Ishikawa (cell line): ENCODE data around the gene ICA1.

Experiments
- CEBPB ChIP-seq: IDR thresholded peaks from 2 replicates; pipeline ENCODE4 v1.6.1; 2012
- CREB1 ChIP-seq: IDR thresholded peaks from 2 replicates; pipeline ENCODE4 v1.6.1; 2012; ENCODE audit warnings: low read depth
- EGR1 ChIP-seq: IDR thresholded peaks from 2 replicates; pipeline ENCODE4 v1.6.1; 2012
- EP300 ChIP-seq: IDR thresholded peaks from 2 replicates; pipeline ENCODE4 v1.6.1; 2012; ENCODE audit warnings: borderline replicate concordance
- FOXM1 ChIP-seq: IDR thresholded peaks from 2 replicates; pipeline ENCODE4 v1.6.1; 2012; ENCODE audit warnings: low read depth, borderline replicate concordance
- MAX ChIP-seq: IDR thresholded peaks from 2 replicates; pipeline ENCODE4 v1.6.1; 2012
- NFIC ChIP-seq: IDR thresholded peaks from 2 replicates; pipeline ENCODE4 v1.6.1; 2012
- RAD21 ChIP-seq: IDR thresholded peaks from 2 replicates; pipeline ENCODE4 v1.6.1; 2012; ENCODE audit warnings: low read depth
- REST ChIP-seq: IDR thresholded peaks from 2 replicates; pipeline ENCODE4 v1.6.1; 2012; ENCODE audit warnings: low read depth, mild to moderate bottlenecking
- TAF1 ChIP-seq: IDR thresholded peaks from 2 replicates; pipeline ENCODE4 v1.6.1; 2012; ENCODE audit warnings: low read depth, mild to moderate bottlenecking
- TCF12 ChIP-seq: IDR thresholded peaks from 2 replicates; pipeline ENCODE4 v1.6.1; 2012; ENCODE audit warnings: low read depth
- TEAD4 ChIP-seq: IDR thresholded peaks from 2 replicates; pipeline ENCODE4 v1.6.1; 2012
- USF1 ChIP-seq: IDR thresholded peaks from 2 replicates; pipeline ENCODE4 v1.6.1; 2012
- YY1 ChIP-seq: IDR thresholded peaks from 2 replicates; pipeline ENCODE4 v1.6.1; 2012; ENCODE audit warnings: low read depth
- ZBTB7A ChIP-seq: IDR thresholded peaks from 2 replicates; pipeline ENCODE4 v1.6.1; 2012; ENCODE audit warnings: low read depth

ICA1 gene

GRCh38 chr7:8255680-8256655 is 6.0 kb downstream of the ICA1 start:
- TF ChIP-seq EP300 (no peak), ZBTB7A (no peak), REST (no peak), RAD21 (no peak), TAF1 (no peak), NFIC (no peak)

- TF ChIP-seq EP300 (no peak), MAX (no peak), TAF1 (no peak), TCF12 (no peak)
These were observed 7.3 kb downstream of the ICA1 start for GRCh38 chr7:8254667-8255066.

GRCh38 chr7:8254215-8254614 is 7.8 kb downstream of the ICA1 start:
- TF ChIP-seq CEBPB (no peak), MAX (no peak), TAF1 (no peak), TCF12 (no peak), FOXM1 (no peak), REST (no peak), RAD21 (no peak), YY1 (no peak), EP300 (no peak), EGR1 (no peak), ZBTB7A (no peak), NFIC (no peak), TEAD4 (no peak), CREB1 (no peak), USF1 (no peak)

GRCh38 chr7:8251195-8251594 is 10.8 kb downstream of the ICA1 start:
- no peak for TF ChIP-seq CEBPB
- no peak for TF ChIP-seq TEAD4
- no peak for TF ChIP-seq YY1
- TF ChIP-seq FOXM1 = no peak
- no peak for TF ChIP-seq RAD21
- no peak for TF ChIP-seq TCF12
- no peak for TF ChIP-seq EGR1
- no peak for TF ChIP-seq ZBTB7A
- no peak for TF ChIP-seq EP300
- TF ChIP-seq CREB1 = no peak
- no peak for TF ChIP-seq NFIC
- no peak for TF ChIP-seq REST
- no peak for TF ChIP-seq USF1
